ENCODE data around the gene NTN3.

DNA sequence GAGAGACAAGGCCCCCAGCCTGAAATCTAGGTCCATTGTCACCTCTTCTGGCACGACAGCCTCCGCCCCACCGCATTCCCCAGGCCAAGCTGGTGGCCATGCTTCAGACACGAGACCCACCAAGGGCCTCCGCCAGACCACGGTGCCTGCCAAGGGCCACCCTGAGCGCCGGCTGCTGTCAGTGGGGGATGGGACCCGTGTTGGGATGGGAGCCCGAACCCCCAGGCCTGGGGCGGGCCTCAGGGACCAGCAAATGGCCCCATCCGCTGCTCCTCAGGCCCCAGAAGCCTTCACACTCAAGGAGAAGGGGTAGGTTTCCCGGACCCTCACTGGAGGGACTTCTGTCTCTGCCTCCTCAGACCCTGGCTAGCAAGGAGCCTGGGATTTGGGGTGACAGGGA lies 10.2 kb upstream of the NTN3 start:
- TF ChIP-seq POLR2A (IDR thresholded peaks at IDR 0.05): no peak
- TF ChIP-seq, protein P1, sequence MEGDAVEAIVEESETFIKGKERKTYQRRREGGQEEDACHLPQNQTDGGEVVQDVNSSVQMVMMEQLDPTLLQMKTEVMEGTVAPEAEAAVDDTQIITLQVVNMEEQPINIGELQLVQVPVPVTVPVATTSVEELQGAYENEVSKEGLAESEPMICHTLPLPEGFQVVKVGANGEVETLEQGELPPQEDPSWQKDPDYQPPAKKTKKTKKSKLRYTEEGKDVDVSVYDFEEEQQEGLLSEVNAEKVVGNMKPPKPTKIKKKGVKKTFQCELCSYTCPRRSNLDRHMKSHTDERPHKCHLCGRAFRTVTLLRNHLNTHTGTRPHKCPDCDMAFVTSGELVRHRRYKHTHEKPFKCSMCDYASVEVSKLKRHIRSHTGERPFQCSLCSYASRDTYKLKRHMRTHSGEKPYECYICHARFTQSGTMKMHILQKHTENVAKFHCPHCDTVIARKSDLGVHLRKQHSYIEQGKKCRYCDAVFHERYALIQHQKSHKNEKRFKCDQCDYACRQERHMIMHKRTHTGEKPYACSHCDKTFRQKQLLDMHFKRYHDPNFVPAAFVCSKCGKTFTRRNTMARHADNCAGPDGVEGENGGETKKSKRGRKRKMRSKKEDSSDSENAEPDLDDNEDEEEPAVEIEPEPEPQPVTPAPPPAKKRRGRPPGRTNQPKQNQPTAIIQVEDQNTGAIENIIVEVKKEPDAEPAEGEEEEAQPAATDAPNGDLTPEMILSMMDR (IDR thresholded peaks at IDR 0.05): no peak

Measured in tibial nerve (tissue), 3 donors.